GM12873 (cell line): ENCODE data around the gene EWSR1.

Experiments
- TF ChIP-seq, protein P1 (sequence below): IDR thresholded peaks from 2 replicates; pipeline ENCODE4 v1.5.1; 2012; ENCODE audit warnings: low read depth, mild to moderate bottlenecking, moderate library complexity, low read length, control low read depth; ENCODE audit not compliant: insufficient read depth; ENCODE audit errors: missing control alignments

The EWSR1 gene

GRCh38 chr22:29267858-29268510 lies at the start of gene EWSR1, which contains the start of gene RHBDD3:
EWSR1 (plus strand) TSS chr22:29268268; CDS start chr22:29268337, 69 bp downstream.
RHBDD3 (minus strand) TSS chr22:29267981; CDS start chr22:29265626, 2,355 bp downstream.
- TF ChIP-seq, protein P1, sequence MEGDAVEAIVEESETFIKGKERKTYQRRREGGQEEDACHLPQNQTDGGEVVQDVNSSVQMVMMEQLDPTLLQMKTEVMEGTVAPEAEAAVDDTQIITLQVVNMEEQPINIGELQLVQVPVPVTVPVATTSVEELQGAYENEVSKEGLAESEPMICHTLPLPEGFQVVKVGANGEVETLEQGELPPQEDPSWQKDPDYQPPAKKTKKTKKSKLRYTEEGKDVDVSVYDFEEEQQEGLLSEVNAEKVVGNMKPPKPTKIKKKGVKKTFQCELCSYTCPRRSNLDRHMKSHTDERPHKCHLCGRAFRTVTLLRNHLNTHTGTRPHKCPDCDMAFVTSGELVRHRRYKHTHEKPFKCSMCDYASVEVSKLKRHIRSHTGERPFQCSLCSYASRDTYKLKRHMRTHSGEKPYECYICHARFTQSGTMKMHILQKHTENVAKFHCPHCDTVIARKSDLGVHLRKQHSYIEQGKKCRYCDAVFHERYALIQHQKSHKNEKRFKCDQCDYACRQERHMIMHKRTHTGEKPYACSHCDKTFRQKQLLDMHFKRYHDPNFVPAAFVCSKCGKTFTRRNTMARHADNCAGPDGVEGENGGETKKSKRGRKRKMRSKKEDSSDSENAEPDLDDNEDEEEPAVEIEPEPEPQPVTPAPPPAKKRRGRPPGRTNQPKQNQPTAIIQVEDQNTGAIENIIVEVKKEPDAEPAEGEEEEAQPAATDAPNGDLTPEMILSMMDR: no peak

GRCh38 chr22:29218758-29219408 lies 49.2 kb upstream of the EWSR1 start:
- TF ChIP-seq, protein P1: no peak

DNA sequence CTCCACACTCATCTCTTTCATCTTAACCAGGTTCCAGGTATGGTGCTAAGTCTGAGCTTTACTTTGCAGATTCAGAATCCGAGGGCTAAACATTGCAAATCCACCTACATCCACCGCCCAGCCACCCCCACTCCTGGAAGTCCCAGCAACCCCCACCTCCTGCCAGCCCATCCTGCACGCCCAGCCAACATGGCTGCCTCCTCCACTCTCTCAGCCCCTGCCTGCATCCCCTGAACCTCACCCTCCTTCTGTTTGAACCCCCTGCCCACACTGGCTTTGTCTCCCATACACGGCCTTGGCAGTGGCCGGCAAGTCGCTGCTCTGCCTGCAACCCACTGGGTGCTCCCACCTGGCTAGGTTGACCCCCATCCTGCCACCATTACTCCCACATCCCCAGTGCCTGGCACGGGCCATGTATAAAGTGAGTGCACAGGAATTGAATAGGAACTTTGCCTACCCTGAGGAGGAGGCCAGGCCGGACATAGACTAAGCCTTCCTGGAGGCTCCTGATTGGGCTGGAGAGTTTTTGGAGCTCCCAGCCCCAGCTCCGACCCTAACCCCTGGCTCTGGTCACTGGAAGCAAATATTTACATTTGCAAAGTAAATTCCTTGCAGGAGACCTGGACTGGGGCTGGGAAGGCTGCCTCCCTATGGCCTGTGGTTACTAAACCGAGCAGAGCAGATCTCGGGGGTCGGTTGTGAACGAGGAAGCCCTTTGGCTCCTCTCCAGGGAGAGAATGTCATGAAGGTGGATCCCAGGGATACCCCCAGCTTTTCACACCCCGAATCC lies 48.0 kb upstream of the EWSR1 start:
- TF ChIP-seq, protein P1: no peak

GRCh38 chr22:29224121-29224858 lies 43.8 kb upstream of the EWSR1 start:
- TF ChIP-seq, protein P1: no peak

- TF ChIP-seq, protein P1: no peak
These were observed 43.1 kb upstream of the EWSR1 start for GRCh38 chr22:29224859-29225410.

- TF ChIP-seq, protein P1: no peak
These were observed 42.5 kb upstream of the EWSR1 start for GRCh38 chr22:29225422-29226090.
